Right renal pelvis (tissue), 4 donors: Measurements from ENCODE around the gene HOXD9. TPM values are rescaled to one million over a fixed set of nuclear protein-coding genes. Genes with fewer than 3 reads are reported as not detected.

Experiments
- polyA plus RNA-seq, 4 donors: library from polyadenylated mRNA; unstranded; fragments of 120-200 nt; gene quantifications; one replicate each; pipeline ENCODE4 v1.2.1, GENCODE V29; 2013; ENCODE audit not compliant: insufficient read length in 4 of 4

HOXD9 gene
- polyA plus RNA-seq, 4 donors, result 70.9 to 86.4 (median 74.0) TPM

Other genes with a start within 250 kb of the HOXD9 start
- 10 to 100 TPM; 22.5 to 31.1 (median 27.1) TPM for gene LNPK, start 120.5 kb upstream of the HOXD9 start, polyA plus RNA-seq
- under 1 TPM in 1 of 4 donors, not detected in 3; 0.04 TPM for gene EVX2, start 38.8 kb upstream of the HOXD9 start, polyA plus RNA-seq
- under 1 TPM; 0.10 to 0.41 (median 0.22) TPM for gene HOXD13, start 30.0 kb upstream of the HOXD9 start, polyA plus RNA-seq
- under 1 TPM; 0.20 to 0.35 (median 0.26) TPM for gene HOXD12, start 22.9 kb upstream of the HOXD9 start, polyA plus RNA-seq
- gene HOXD11, start 15.4 kb upstream of the HOXD9 start, polyA plus RNA-seq, result 10 to 100 TPM; 45.6 to 59.4 (median 58.4) TPM
- 100 to 1,000 TPM; 123 to 178 (median 159) TPM for gene HOXD10, start 5.9 kb upstream of the HOXD9 start, polyA plus RNA-seq
- 100 to 1,000 TPM; 212 to 250 (median 235) TPM for gene HOXD8, start 7.0 kb downstream of the HOXD9 start, polyA plus RNA-seq
- 10 to 100 TPM; 40.2 to 47.1 (median 41.9) TPM for gene HOXD4, start 28.8 kb downstream of the HOXD9 start, polyA plus RNA-seq
- 10 to 100 TPM; 25.2 to 30.0 (median 26.8) TPM for gene HOXD3, start 34.6 kb downstream of the HOXD9 start, polyA plus RNA-seq
- gene HOXD1, start 65.9 kb downstream of the HOXD9 start, polyA plus RNA-seq, result 10 to 100 TPM in 3 of 4 donors, 1 to 10 TPM in 1; 7.8 to 13.2 (median 11.7) TPM
- gene MTX2, start 146.7 kb downstream of the HOXD9 start, polyA plus RNA-seq, result 100 to 1,000 TPM in 2 of 4 donors, 10 to 100 TPM in 2; 94.3 to 107 (median 98.4) TPM